GM23338 (cell line): ENCODE measurements around the gene IL26. TPM values are rescaled to one million over a fixed set of nuclear protein-coding genes. Genes with fewer than 3 reads are reported as not detected.

Experiments
- ATAC-seq: fragments of 200-7000 bp; cut with Tn5 transposase; 3 replicates; pipeline ENCODE4 v1.9.1; 2020
- DNase-seq: peaks from one replicate; pipeline ENCODE4 v3.0.0-alpha.2; 2015; ENCODE audit warnings: low spot score
- H2AFZ ChIP-seq: fragments of 200-600 bp; sonication (generic); 2 replicates; pipeline ENCODE4 v1.8.0; 2016; ENCODE audit warnings: antibody characterized with exemption, mild to moderate bottlenecking, moderate library complexity
- H3F3A ChIP-seq: fragments of 200-600 bp; sonication (generic); replicated peaks from 2 replicates; pipeline ENCODE4 v1.8.0; 2017; ENCODE audit warnings: antibody characterized with exemption, mixed run types, low read depth
- H3K27ac ChIP-seq: fragments of 200-600 bp; sonication (generic); 2 replicates; pipeline ENCODE4 v1.6.1; 2016; ENCODE audit warnings: low read depth
- H3K27me3 ChIP-seq: fragments of 200-600 bp; sonication (generic); 2 replicates; pipeline ENCODE4 v1.8.0; 2016; ENCODE audit warnings: mild to moderate bottlenecking, mixed run types, moderate library complexity; ENCODE audit not compliant: insufficient read depth
- H3K36me3 ChIP-seq: fragments of 200-600 bp; sonication (generic); 2 replicates; pipeline ENCODE4 v1.8.0; 2016; ENCODE audit warnings: mild to moderate bottlenecking; ENCODE audit not compliant: insufficient read depth
- H3K4me1 ChIP-seq: fragments of 200-600 bp; sonication (generic); 2 replicates; pipeline ENCODE4 v1.8.0; 2016; ENCODE audit warnings: mild to moderate bottlenecking, moderate library complexity; ENCODE audit not compliant: insufficient read depth
- H3K4me2 ChIP-seq: fragments of 200-600 bp; sonication (generic); 2 replicates; pipeline ENCODE4 v1.7.1; 2017; ENCODE audit warnings: mixed run types
- H3K4me3 ChIP-seq: fragments of 200-600 bp; sonication (generic); 2 replicates; pipeline ENCODE4 v1.6.1; 2016; ENCODE audit warnings: mixed run types
- H3K79me2 ChIP-seq: fragments of 200-600 bp; sonication (generic); replicated peaks from 2 replicates; pipeline ENCODE4 v1.8.0; 2017; ENCODE audit warnings: mild to moderate bottlenecking; ENCODE audit not compliant: insufficient read depth
- H3K9me2 ChIP-seq: fragments of 200-600 bp; sonication (generic); 2 replicates; pipeline ENCODE4 v1.8.0; 2017; ENCODE audit not compliant: insufficient read depth
- H4K20me1 ChIP-seq: fragments of 200-600 bp; sonication (generic); replicated peaks from 2 replicates; pipeline ENCODE4 v1.8.0; 2017; ENCODE audit warnings: mild to moderate bottlenecking; ENCODE audit not compliant: insufficient read depth
- H3K27ac Mint-ChIP-seq: 2 replicates; pipeline ENCODE4 v1.8.0; 2020; ENCODE audit warnings: inconsistent platforms, mild to moderate bottlenecking, moderate library complexity, mixed read lengths
- H3K27me3 Mint-ChIP-seq: 3 replicates; pipeline ENCODE4 v1.8.0; 2022; ENCODE audit warnings: low read depth, mild to moderate bottlenecking, moderate library complexity, mixed read lengths, inconsistent platforms; ENCODE audit not compliant: insufficient read depth, poor library complexity
- H3K36me3 Mint-ChIP-seq: 3 replicates; pipeline ENCODE4 v1.8.0; 2021; ENCODE audit warnings: low read depth, mild to moderate bottlenecking, inconsistent platforms, moderate library complexity, mixed read lengths
- H3K4me1 Mint-ChIP-seq: 3 replicates; pipeline ENCODE4 v1.8.0; 2020; ENCODE audit warnings: mild to moderate bottlenecking, inconsistent platforms, mixed read lengths
- H3K4me3 Mint-ChIP-seq: 3 replicates; pipeline ENCODE4 v1.8.0; 2021; ENCODE audit warnings: moderate library complexity, mild to moderate bottlenecking, inconsistent platforms, mixed read lengths
- H3K9me3 Mint-ChIP-seq: 3 replicates; pipeline ENCODE4 v1.8.0; 2020; ENCODE audit warnings: moderate library complexity, mild to moderate bottlenecking, inconsistent platforms, mixed read lengths
- CREB1 ChIP-seq: fragments of 250-450 bp; sonication (Bioruptor Pico); IDR thresholded peaks from 2 replicates; pipeline ENCODE4 v1.5.0; 2020; ENCODE audit warnings: low read depth, mild to moderate bottlenecking, moderate library complexity
- EZH2 ChIP-seq: fragments of 200-600 bp; sonication (generic); IDR thresholded peaks from one replicate; pipeline ENCODE4 v1.8.0; 2017; ENCODE audit warnings: antibody characterized with exemption, mild to moderate bottlenecking, low read depth; ENCODE audit not compliant: unreplicated experiment
- EZH2phosphoT487 ChIP-seq: fragments of 200-600 bp; sonication (generic); IDR thresholded peaks from one replicate; pipeline ENCODE4 v1.8.1; 2018; ENCODE audit warnings: antibody characterized with exemption; ENCODE audit not compliant: unreplicated experiment
- JUNB ChIP-seq: IDR thresholded peaks from one replicate; pipeline ENCODE4 v1.6.1; 2016; ENCODE audit warnings: antibody characterized with exemption; ENCODE audit not compliant: unreplicated experiment
- NANOG ChIP-seq: IDR thresholded peaks from 2 replicates; pipeline ENCODE4 v1.6.1; 2016; ENCODE audit warnings: antibody characterized with exemption, borderline replicate concordance
- POLR2AphosphoS5 ChIP-seq: IDR thresholded peaks from 2 replicates; pipeline ENCODE4 v1.6.1; 2016; ENCODE audit warnings: antibody characterized with exemption, low read depth
- STAT1 ChIP-seq: IDR thresholded peaks from one replicate; pipeline ENCODE4 v1.6.1; 2016; ENCODE audit warnings: antibody characterized with exemption; ENCODE audit not compliant: unreplicated experiment
- ZNF114 ChIP-seq: fragments of 250-450 bp; sonication (Bioruptor Pico); IDR thresholded peaks from 2 replicates; pipeline ENCODE4 v1.5.0; 2020; ENCODE audit warnings: mild to moderate bottlenecking, moderate library complexity
- ZNF331 ChIP-seq: fragments of 250-450 bp; sonication (Bioruptor Pico); IDR thresholded peaks from 2 replicates; pipeline ENCODE4 v1.5.0; 2020; ENCODE audit warnings: low read depth, mild to moderate bottlenecking, moderate library complexity
- polyA plus RNA-seq: library from polyadenylated mRNA; unstranded; fragments of >200 nt; fragmentation: Nextera tagmentation; extraction: Ambion mirVana; gene quantifications from 2 replicates; pipeline ENCODE4 v1.2.1, GENCODE V29; 2016
- total RNA-seq: library from RNA; depleted of rRNA; stranded (reverse); fragments of >200 nt; shearing (Covaris generic); gene quantifications from 2 replicates; pipeline ENCODE4 v1.2.3, GENCODE V29; 2014
- TF ChIP-seq, protein P1 (sequence below): IDR thresholded peaks from 2 replicates; pipeline ENCODE4 v1.6.1; 2016; ENCODE audit warnings: antibody characterized with exemption
- TF ChIP-seq, protein P2 (sequence below), 2 experiments: fragments of 200-600 bp in 1 of 2; sonication (generic) in 1 of 2; conservative IDR thresholded peaks; 2 replicates each; pipeline versions ENCODE4 v1.5.1 to v1.6.1; 2016 to 2017; ENCODE audit warnings: antibody characterized with exemption in 2 of 2, low read depth in 2 of 2, mild to moderate bottlenecking in 2 of 2, moderate library complexity in 1 of 2
- TF ChIP-seq, protein P3 (sequence below): IDR thresholded peaks from one replicate; pipeline ENCODE4 v1.6.1; 2018; ENCODE audit warnings: antibody characterized with exemption; ENCODE audit not compliant: unreplicated experiment
- TF ChIP-seq, protein P4 (sequence below): fragments of 250-450 bp; sonication (Bioruptor Pico); IDR thresholded peaks from 2 replicates; pipeline ENCODE4 v1.5.0; 2020; ENCODE audit warnings: mild to moderate bottlenecking, moderate library complexity

The IL26 gene
- total and polyA plus RNA-seq, 2 experiments from 2014 or later = not detected

DNA sequence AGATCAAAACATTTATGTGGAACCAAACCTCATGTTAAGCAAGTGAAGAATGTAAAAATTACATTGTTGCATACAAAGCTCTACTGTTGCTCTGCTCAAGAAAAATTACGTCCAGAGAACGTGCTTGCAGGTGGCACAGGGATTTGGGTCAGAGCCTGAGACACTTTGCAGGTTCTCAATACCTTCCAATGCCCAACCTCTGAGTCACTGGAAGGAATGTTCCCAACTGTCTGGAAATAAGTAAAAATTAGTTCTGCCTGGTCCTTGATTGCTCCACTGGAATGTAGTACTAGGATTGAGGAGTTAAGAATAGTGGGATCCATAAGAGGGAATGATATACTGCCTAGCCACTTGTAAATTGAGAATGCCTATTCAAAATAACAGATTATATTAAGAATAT is 63.2 kb downstream of the IL26 start:
- no peak overlapping the region for H3K4me3 ChIP-seq
- Mint-ChIP-seq H3K27me3 (no peaks in the 10 kb centered on the region), H3K9me3 (no peaks in the 10 kb centered on the region), H3K4me1 (no peaks in the 10 kb centered on the region), H3K4me3 (no peak overlapping the region), H3K27ac (no peak overlapping the region), H3K36me3 (no peaks in the 10 kb centered on the region)
- TF ChIP-seq CREB1 (CRISPR knock-in tag) (no peak), ZNF331 (CRISPR knock-in tag) (no peak), ZNF114 (CRISPR knock-in tag) (no peak), JUNB (no peak), STAT1 (no peak), EZH2 (no peak), POLR2AphosphoS5 (no peak), EZH2phosphoT487 (no peak), NANOG (no peak)
- TF ChIP-seq, protein P1, sequence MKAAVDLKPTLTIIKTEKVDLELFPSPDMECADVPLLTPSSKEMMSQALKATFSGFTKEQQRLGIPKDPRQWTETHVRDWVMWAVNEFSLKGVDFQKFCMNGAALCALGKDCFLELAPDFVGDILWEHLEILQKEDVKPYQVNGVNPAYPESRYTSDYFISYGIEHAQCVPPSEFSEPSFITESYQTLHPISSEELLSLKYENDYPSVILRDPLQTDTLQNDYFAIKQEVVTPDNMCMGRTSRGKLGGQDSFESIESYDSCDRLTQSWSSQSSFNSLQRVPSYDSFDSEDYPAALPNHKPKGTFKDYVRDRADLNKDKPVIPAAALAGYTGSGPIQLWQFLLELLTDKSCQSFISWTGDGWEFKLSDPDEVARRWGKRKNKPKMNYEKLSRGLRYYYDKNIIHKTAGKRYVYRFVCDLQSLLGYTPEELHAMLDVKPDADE = no peak
- TF ChIP-seq, protein P2, sequence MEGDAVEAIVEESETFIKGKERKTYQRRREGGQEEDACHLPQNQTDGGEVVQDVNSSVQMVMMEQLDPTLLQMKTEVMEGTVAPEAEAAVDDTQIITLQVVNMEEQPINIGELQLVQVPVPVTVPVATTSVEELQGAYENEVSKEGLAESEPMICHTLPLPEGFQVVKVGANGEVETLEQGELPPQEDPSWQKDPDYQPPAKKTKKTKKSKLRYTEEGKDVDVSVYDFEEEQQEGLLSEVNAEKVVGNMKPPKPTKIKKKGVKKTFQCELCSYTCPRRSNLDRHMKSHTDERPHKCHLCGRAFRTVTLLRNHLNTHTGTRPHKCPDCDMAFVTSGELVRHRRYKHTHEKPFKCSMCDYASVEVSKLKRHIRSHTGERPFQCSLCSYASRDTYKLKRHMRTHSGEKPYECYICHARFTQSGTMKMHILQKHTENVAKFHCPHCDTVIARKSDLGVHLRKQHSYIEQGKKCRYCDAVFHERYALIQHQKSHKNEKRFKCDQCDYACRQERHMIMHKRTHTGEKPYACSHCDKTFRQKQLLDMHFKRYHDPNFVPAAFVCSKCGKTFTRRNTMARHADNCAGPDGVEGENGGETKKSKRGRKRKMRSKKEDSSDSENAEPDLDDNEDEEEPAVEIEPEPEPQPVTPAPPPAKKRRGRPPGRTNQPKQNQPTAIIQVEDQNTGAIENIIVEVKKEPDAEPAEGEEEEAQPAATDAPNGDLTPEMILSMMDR (conservative IDR thresholded peaks at IDR 0.05; ENCODE audit: low read depth in 2 of 2) = no peak
- TF ChIP-seq, protein P3, sequence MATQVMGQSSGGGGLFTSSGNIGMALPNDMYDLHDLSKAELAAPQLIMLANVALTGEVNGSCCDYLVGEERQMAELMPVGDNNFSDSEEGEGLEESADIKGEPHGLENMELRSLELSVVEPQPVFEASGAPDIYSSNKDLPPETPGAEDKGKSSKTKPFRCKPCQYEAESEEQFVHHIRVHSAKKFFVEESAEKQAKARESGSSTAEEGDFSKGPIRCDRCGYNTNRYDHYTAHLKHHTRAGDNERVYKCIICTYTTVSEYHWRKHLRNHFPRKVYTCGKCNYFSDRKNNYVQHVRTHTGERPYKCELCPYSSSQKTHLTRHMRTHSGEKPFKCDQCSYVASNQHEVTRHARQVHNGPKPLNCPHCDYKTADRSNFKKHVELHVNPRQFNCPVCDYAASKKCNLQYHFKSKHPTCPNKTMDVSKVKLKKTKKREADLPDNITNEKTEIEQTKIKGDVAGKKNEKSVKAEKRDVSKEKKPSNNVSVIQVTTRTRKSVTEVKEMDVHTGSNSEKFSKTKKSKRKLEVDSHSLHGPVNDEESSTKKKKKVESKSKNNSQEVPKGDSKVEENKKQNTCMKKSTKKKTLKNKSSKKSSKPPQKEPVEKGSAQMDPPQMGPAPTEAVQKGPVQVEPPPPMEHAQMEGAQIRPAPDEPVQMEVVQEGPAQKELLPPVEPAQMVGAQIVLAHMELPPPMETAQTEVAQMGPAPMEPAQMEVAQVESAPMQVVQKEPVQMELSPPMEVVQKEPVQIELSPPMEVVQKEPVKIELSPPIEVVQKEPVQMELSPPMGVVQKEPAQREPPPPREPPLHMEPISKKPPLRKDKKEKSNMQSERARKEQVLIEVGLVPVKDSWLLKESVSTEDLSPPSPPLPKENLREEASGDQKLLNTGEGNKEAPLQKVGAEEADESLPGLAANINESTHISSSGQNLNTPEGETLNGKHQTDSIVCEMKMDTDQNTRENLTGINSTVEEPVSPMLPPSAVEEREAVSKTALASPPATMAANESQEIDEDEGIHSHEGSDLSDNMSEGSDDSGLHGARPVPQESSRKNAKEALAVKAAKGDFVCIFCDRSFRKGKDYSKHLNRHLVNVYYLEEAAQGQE = no peak
- TF ChIP-seq, protein P4, sequence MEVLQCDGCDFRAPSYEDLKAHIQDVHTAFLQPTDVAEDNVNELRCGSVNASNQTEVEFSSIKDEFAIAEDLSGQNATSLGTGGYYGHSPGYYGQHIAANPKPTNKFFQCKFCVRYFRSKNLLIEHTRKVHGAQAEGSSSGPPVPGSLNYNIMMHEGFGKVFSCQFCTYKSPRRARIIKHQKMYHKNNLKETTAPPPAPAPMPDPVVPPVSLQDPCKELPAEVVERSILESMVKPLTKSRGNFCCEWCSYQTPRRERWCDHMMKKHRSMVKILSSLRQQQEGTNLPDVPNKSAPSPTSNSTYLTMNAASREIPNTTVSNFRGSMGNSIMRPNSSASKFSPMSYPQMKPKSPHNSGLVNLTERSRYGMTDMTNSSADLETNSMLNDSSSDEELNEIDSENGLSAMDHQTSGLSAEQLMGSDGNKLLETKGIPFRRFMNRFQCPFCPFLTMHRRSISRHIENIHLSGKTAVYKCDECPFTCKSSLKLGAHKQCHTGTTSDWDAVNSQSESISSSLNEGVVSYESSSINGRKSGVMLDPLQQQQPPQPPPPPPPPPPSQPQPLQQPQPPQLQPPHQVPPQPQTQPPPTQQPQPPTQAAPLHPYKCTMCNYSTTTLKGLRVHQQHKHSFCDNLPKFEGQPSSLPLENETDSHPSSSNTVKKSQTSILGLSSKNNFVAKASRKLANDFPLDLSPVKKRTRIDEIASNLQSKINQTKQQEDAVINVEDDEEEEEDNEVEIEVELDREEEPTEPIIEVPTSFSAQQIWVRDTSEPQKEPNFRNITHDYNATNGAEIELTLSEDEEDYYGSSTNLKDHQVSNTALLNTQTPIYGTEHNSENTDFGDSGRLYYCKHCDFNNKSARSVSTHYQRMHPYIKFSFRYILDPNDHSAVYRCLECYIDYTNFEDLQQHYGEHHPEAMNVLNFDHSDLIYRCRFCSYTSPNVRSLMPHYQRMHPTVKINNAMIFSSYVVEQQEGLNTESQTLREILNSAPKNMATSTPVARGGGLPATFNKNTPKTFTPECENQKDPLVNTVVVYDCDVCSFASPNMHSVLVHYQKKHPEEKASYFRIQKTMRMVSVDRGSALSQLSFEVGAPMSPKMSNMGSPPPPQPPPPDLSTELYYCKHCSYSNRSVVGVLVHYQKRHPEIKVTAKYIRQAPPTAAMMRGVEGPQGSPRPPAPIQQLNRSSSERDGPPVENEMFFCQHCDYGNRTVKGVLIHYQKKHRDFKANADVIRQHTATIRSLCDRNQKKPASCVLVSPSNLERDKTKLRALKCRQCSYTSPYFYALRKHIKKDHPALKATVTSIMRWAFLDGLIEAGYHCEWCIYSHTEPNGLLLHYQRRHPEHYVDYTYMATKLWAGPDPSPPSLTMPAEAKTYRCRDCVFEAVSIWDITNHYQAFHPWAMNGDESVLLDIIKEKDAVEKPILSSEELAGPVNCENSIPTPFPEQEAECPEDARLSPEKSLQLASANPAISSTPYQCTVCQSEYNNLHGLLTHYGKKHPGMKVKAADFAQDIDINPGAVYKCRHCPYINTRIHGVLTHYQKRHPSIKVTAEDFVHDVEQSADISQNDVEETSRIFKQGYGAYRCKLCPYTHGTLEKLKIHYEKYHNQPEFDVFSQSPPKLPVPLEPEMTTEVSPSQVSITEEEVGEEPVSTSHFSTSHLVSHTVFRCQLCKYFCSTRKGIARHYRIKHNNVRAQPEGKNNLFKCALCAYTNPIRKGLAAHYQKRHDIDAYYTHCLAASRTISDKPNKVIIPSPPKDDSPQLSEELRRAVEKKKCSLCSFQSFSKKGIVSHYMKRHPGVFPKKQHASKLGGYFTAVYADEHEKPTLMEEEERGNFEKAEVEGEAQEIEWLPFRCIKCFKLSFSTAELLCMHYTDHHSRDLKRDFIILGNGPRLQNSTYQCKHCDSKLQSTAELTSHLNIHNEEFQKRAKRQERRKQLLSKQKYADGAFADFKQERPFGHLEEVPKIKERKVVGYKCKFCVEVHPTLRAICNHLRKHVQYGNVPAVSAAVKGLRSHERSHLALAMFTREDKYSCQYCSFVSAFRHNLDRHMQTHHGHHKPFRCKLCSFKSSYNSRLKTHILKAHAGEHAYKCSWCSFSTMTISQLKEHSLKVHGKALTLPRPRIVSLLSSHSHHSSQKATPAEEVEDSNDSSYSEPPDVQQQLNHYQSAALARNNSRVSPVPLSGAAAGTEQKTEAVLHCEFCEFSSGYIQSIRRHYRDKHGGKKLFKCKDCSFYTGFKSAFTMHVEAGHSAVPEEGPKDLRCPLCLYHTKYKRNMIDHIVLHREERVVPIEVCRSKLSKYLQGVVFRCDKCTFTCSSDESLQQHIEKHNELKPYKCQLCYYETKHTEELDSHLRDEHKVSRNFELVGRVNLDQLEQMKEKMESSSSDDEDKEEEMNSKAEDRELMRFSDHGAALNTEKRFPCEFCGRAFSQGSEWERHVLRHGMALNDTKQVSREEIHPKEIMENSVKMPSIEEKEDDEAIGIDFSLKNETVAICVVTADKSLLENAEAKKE (CRISPR knock-in tag) = no peak
- H3K27ac ChIP-seq = no peak overlapping the region
- no peaks in the 10 kb centered on the region for H3K9me2 ChIP-seq
- H4K20me1 ChIP-seq = no peaks in the 10 kb centered on the region
- no peaks in the 10 kb centered on the region for H3K79me2 ChIP-seq
- H3F3A ChIP-seq = no peaks in the 10 kb centered on the region
- H3K4me1 ChIP-seq = no peaks in the 10 kb centered on the region
- no peaks in the 10 kb centered on the region for H3K36me3 ChIP-seq
- no peaks in the 10 kb centered on the region for H3K27me3 ChIP-seq
- ATAC-seq (no peak), DNase-seq (no peak)
- H2AFZ ChIP-seq = no peak overlapping the region
- H3K4me2 ChIP-seq = no peak overlapping the region
